ENCODE results near the gene PIGW.

Gene PIGW

GRCh38 chr17:36493956-36494355 lies 40.8 kb upstream of the PIGW start:
- H3K27me3 ChIP-seq (ENCODE audit: insufficient read depth, poor library complexity, severe bottlenecking) = no peaks in the 10 kb centered on the region
- no peak overlapping the region for H3K27ac ChIP-seq (ENCODE audit: poor library complexity, severe bottlenecking)
- ATAC-seq (ENCODE audit: low read depth) = no peak
- no peak for DNase-seq (ENCODE audit: low spot score)
- H3K36me3 ChIP-seq (ENCODE audit: low read depth) = peaks cover 78% of the 10 kb centered on the region
- no peak overlapping the region for H3K4me3 ChIP-seq (ENCODE audit: severe bottlenecking)
- no peaks in the 10 kb centered on the region for H3K9me3 ChIP-seq (ENCODE audit: severe bottlenecking)
- H3K4me1 ChIP-seq (ENCODE audit: insufficient read depth, poor library complexity, severe bottlenecking) = no peaks in the 10 kb centered on the region
- TF ChIP-seq, protein P1, sequence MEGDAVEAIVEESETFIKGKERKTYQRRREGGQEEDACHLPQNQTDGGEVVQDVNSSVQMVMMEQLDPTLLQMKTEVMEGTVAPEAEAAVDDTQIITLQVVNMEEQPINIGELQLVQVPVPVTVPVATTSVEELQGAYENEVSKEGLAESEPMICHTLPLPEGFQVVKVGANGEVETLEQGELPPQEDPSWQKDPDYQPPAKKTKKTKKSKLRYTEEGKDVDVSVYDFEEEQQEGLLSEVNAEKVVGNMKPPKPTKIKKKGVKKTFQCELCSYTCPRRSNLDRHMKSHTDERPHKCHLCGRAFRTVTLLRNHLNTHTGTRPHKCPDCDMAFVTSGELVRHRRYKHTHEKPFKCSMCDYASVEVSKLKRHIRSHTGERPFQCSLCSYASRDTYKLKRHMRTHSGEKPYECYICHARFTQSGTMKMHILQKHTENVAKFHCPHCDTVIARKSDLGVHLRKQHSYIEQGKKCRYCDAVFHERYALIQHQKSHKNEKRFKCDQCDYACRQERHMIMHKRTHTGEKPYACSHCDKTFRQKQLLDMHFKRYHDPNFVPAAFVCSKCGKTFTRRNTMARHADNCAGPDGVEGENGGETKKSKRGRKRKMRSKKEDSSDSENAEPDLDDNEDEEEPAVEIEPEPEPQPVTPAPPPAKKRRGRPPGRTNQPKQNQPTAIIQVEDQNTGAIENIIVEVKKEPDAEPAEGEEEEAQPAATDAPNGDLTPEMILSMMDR (IDR thresholded peaks at IDR 0.05; ENCODE audit: poor library complexity, severe bottlenecking) = no peak

DNA sequence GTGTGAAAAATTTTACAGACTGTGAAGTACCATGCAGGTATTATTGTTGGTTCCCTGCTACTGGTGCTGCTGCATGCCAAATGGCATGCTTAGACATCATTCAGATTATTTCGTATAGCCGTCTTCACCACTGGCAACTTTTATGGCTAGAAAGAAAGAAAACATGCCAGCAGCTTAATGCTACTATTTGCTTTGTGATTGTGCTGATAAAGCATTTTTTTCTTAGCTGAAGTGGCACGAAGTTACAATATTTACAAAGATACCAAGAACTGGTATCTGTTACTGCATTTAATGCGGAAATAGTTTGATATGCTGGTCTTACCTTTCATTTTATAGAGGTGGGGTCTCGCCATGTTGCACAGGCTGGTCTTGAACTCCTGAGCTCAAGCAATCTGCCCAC lies 40.1 kb upstream of the PIGW start:
- no peak for ATAC-seq (ENCODE audit: low read depth)
- TF ChIP-seq, protein P1 (IDR thresholded peaks at IDR 0.05; ENCODE audit: poor library complexity, severe bottlenecking) = no peak
- H3K9me3 ChIP-seq (ENCODE audit: severe bottlenecking) = no peaks in the 10 kb centered on the region
- H3K36me3 ChIP-seq (ENCODE audit: low read depth) = peaks cover 79% of the 10 kb centered on the region
- DNase-seq (ENCODE audit: low spot score) = no peak
- H3K27ac ChIP-seq (ENCODE audit: poor library complexity, severe bottlenecking) = no peak overlapping the region
- no peak overlapping the region for H3K4me3 ChIP-seq (ENCODE audit: severe bottlenecking)
- no peaks in the 10 kb centered on the region for H3K4me1 ChIP-seq (ENCODE audit: insufficient read depth, poor library complexity, severe bottlenecking)
- no peaks in the 10 kb centered on the region for H3K27me3 ChIP-seq (ENCODE audit: insufficient read depth, poor library complexity, severe bottlenecking)

DNA sequence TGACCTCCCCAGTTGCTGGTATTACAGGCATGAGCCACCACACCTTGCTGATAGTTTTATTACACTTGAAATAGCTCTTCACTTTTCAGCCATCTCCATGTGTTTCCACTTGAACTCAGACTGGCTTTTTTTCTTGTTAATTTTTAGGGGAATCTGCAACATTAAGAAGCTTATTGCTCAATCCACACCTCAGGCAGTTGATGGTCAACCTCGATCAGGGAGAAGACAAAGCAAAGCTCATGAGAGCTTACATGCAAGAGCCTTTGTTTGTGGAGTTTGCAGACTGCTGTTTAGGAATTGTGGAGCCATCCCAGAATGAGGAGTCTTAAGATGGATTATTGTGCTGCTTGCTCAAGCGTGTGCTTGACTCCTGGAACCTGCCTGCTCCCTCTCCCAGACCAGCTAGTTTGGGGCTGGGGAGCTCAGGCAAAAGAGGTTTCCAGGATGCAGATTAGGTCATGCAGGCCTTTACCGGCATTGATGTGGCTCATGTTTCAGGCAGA lies 39.7 kb upstream of the PIGW start:
- Histone ChIP-seq H3K36me3 (ENCODE audit: low read depth) (peaks cover 79% of the 10 kb centered on the region), H3K9me3 (ENCODE audit: severe bottlenecking) (no peaks in the 10 kb centered on the region), H3K4me3 (ENCODE audit: severe bottlenecking) (no peak overlapping the region), H3K27ac (ENCODE audit: poor library complexity, severe bottlenecking) (no peak overlapping the region), H3K27me3 (ENCODE audit: insufficient read depth, poor library complexity, severe bottlenecking) (no peaks in the 10 kb centered on the region), H3K4me1 (ENCODE audit: insufficient read depth, poor library complexity, severe bottlenecking) (no peaks in the 10 kb centered on the region)
- TF ChIP-seq, protein P1 (IDR thresholded peaks at IDR 0.05; ENCODE audit: poor library complexity, severe bottlenecking) = no peak
- DNase-seq (ENCODE audit: low spot score) (no peak), ATAC-seq (ENCODE audit: low read depth) (no peak)

DNA sequence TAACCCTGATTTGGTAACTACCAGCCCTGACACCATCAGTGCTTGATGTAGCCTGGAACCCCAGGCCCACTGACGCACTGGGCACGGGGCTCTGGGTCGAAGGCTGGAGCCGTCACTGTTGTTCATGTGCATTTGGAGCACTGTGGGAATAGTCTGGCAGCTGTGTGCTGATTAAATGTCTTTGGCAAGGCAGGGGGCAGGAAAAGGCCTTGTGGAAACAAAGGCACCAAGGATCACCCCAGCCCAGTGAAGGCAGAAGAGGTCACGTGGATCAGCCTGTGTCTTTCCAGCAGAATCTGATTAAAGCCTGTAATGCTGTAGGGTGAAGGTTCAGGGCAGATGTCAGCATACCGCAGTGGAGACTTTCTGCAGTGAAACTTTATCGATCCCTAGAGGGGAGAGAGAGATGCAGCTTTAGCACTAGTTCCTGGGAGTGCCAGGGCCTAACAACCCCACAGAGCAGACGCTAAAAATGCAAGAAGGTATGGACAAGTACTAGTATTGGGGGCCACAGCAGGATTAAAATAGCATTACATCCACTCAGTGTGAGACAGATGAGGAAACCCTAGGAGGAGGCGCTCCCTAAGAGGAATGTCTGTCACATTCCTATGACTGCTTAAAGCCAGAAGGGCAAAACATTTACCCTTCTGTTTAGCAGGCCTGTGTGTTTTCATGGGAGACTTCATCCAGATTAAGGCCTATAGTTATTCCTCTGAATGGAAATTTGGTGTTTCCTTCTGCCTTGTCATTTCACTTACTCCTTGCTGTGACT lies 38.6 kb upstream of the PIGW start:
- Histone ChIP-seq H3K27ac (ENCODE audit: poor library complexity, severe bottlenecking) (no peak overlapping the region), H3K27me3 (ENCODE audit: insufficient read depth, poor library complexity, severe bottlenecking) (no peaks in the 10 kb centered on the region), H3K36me3 (ENCODE audit: low read depth) (peaks cover 87% of the 10 kb centered on the region), H3K9me3 (ENCODE audit: severe bottlenecking) (no peaks in the 10 kb centered on the region), H3K4me3 (ENCODE audit: severe bottlenecking) (no peak overlapping the region), H3K4me1 (ENCODE audit: insufficient read depth, poor library complexity, severe bottlenecking) (no peaks in the 10 kb centered on the region)
- TF ChIP-seq, protein P1 (IDR thresholded peaks at IDR 0.05; ENCODE audit: poor library complexity, severe bottlenecking) = no peak
- 0 out of 3 replicates have a peak, but pooled peaks have one; percentile 13 for ATAC-seq (ENCODE audit: low read depth)
- no peak for DNase-seq (ENCODE audit: low spot score)

DNA sequence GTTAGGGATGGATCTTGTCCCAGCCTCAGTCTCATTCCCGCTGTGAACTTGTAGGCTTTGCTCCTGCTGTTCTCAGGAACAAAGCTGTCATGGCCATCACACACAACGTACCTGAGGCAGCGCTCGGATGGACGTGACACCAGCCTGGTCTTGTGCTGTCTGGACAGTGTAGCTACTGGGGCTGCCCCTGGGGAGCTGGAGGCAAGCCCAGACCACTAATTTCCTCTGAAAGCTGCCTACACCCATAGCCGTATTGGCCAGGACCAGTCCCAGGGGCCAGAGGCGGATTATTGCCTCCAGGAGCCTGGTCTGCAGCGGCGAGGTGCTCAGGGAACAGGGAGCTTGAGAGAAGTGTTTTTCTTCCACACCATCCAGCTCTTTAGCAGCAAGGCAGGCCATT lies 36.6 kb upstream of the PIGW start:
- Histone ChIP-seq H3K9me3 (ENCODE audit: severe bottlenecking) (no peaks in the 10 kb centered on the region), H3K4me1 (ENCODE audit: insufficient read depth, poor library complexity, severe bottlenecking) (no peaks in the 10 kb centered on the region), H3K27ac (ENCODE audit: poor library complexity, severe bottlenecking) (no peak overlapping the region), H3K4me3 (ENCODE audit: severe bottlenecking) (no peak overlapping the region), H3K36me3 (ENCODE audit: low read depth) (peaks cover 85% of the 10 kb centered on the region), H3K27me3 (ENCODE audit: insufficient read depth, poor library complexity, severe bottlenecking) (no peaks in the 10 kb centered on the region)
- TF ChIP-seq, protein P1 (IDR thresholded peaks at IDR 0.05; ENCODE audit: poor library complexity, severe bottlenecking) = no peak
- no peak for ATAC-seq (ENCODE audit: low read depth)
- DNase-seq (ENCODE audit: low spot score) = no peak
